ENCODE measurements around the gene ARSI.

DNA sequence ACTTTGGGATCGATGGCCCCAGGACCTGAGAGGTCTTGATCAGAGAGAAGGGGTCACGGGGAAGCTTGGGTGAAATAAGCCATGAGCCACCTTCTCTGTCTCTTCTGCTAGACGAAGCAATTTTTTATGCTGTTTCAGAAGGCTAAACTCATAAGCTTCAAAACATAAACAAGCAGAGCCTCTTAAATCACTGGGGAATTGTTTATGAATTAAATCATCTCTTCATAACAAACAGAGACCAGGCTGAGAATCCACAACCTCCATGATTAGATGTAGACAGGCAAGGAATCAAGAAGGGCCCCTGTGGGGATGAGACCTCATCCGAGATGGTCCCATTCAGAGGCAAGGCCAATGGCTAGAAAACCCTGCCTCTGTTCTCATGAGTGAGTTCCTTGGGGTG, 33.1 kb upstream of the ARSI start:
- no peak for TF ChIP-seq CTCF (conservative IDR thresholded peaks at IDR 0.05; ENCODE audit: low read depth, low read length)
- no peak for TF ChIP-seq POLR2A (IDR thresholded peaks at IDR 0.05; ENCODE audit: low read depth, low read length)
- TF ChIP-seq SMC3 (IDR thresholded peaks at IDR 0.05; ENCODE audit: low read depth, low read length) = no peak
- no peak for TF ChIP-seq RAD21 (IDR thresholded peaks at IDR 0.05; ENCODE audit: low read length)
- no peak for TF ChIP-seq BHLHE40 (IDR thresholded peaks at IDR 0.05; ENCODE audit: low read depth, low read length)
